Activated naive CD8-positive, alpha-beta T cell treated with anti-CD3 and anti-CD28 coated beads, Interleukin-2, amount 50 U/mL, for 24 hours (primary cell): Measurements from ENCODE around the gene ZNF41.

ENCODE experiments used
- ATAC-seq: fragments of 150-1000 bp; cut with Tn5 transposase; one replicate; pipeline ENCODE4 v1.10.0; 2021
- DNase-seq: peaks from one replicate; pipeline ENCODE4 v3.0.0; 2021
- H3K27ac Mint-ChIP-seq: one replicate; pipeline ENCODE4 v1.8.0; 2021; ENCODE audit warnings: mild to moderate bottlenecking, mixed read lengths
- H3K27me3 Mint-ChIP-seq: one replicate; pipeline ENCODE4 v1.8.0; 2021; ENCODE audit warnings: mixed read lengths
- H3K36me3 Mint-ChIP-seq: one replicate; pipeline ENCODE4 v1.8.0; 2021; ENCODE audit warnings: low read depth, mixed read lengths
- H3K4me1 Mint-ChIP-seq: one replicate; pipeline ENCODE4 v1.8.0; 2021; ENCODE audit warnings: mixed read lengths
- H3K4me3 Mint-ChIP-seq: one replicate; pipeline ENCODE4 v1.8.0; 2021; ENCODE audit warnings: mild to moderate bottlenecking, moderate library complexity, mixed read lengths
- H3K9me3 Mint-ChIP-seq: one replicate; pipeline ENCODE4 v1.8.0; 2021; ENCODE audit warnings: mixed read lengths

The ZNF41 gene

DNA sequence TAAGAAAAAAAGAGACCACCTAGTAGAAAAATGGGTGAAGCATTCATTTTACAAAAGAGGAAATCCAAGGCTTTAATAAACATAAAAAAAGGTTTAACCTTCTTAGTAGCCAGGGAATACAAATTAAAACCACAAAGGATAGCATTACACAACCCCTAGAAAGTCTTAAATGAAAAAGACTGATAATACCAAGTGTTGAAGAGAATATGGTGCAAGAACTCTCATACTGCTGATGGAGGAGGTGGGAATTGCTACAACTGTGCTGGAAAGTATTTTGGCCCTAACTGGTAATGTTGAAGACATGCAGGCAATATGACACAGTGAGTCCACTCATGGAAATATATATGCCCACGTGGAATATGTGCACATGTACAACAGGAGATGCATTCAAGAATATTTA lies 22.5 kb downstream of the ZNF41 start:
- H3K4me3 Mint-ChIP-seq, result no peak overlapping the region
- ATAC-seq, result no peak
- H3K27me3 Mint-ChIP-seq, result no peaks in the 10 kb centered on the region
- H3K36me3 Mint-ChIP-seq, result peaks cover 43% of the 10 kb centered on the region
- H3K27ac Mint-ChIP-seq, result no peak overlapping the region
- H3K4me1 Mint-ChIP-seq, result peaks cover 3% of the 10 kb centered on the region
- no peak for DNase-seq
- H3K9me3 Mint-ChIP-seq, result no peaks in the 10 kb centered on the region

- Mint-ChIP-seq H3K4me3 (no peak overlapping the region), H3K27me3 (no peaks in the 10 kb centered on the region), H3K36me3 (peaks cover 46% of the 10 kb centered on the region), H3K4me1 (peaks cover 3% of the 10 kb centered on the region), H3K27ac (no peak overlapping the region), H3K9me3 (no peaks in the 10 kb centered on the region)
- no peak for ATAC-seq
- no peak for DNase-seq
Measured at GRCh38 chrX:47458528-47458927, 24.5 kb downstream of the ZNF41 start.

DNA sequence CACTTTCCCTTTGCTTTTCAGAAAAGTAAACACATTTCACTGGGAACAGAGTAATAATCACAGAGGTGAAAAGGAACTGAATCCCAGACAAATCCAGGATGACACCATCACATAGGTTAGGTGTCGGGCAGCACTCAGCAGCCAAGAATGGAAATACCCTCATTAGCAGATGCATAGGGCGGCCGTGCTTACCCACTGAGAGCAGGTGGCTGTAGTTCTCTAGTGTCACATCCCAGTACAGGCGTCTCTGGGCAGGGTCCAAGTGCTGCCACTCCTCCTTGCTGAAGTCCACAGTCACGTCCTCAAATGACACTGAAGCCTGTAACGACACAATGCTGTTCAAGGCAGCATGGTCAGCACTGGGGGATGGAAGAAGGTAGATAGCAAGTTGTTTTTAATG lies 26.9 kb downstream of the ZNF41 start:
- H3K4me3 Mint-ChIP-seq, result no peak overlapping the region

DNA sequence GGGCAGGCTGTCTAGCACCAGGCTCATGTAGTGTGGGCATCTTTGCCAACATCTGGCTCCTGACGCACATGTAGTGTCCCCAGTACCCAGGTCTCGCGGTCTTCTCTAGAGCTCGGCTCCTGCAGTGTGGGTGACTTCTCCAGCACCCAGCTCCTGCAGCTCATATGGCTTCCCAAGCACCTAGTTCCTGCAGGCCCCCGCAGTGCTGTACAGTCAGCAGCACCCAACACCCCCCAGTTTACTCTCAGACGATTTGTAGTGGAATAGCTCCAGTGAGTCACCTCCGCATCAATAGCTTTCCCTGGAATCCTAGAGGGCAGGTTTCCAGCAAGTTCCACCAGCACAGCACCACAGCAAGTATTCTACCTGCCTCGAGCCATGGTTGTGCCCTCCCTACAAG lies 30.9 kb downstream of the ZNF41 start:
- DNase-seq (no peak), ATAC-seq (no peak)
- Mint-ChIP-seq H3K27ac (no peak overlapping the region), H3K36me3 (peaks cover 80% of the 10 kb centered on the region), H3K4me3 (no peak overlapping the region), H3K27me3 (no peaks in the 10 kb centered on the region), H3K9me3 (peaks cover 24% of the 10 kb centered on the region), H3K4me1 (peaks cover 1% of the 10 kb centered on the region)

More for the DNA sequence above, 26.9 kb downstream of the ZNF41 start:
- Mint-ChIP-seq H3K27me3 (no peaks in the 10 kb centered on the region), H3K36me3 (peaks cover 54% of the 10 kb centered on the region), H3K9me3 (no peaks in the 10 kb centered on the region), H3K27ac (no peak overlapping the region), H3K4me1 (peaks cover 3% of the 10 kb centered on the region)
- DNase-seq (no peak), ATAC-seq (no peak)

DNA sequence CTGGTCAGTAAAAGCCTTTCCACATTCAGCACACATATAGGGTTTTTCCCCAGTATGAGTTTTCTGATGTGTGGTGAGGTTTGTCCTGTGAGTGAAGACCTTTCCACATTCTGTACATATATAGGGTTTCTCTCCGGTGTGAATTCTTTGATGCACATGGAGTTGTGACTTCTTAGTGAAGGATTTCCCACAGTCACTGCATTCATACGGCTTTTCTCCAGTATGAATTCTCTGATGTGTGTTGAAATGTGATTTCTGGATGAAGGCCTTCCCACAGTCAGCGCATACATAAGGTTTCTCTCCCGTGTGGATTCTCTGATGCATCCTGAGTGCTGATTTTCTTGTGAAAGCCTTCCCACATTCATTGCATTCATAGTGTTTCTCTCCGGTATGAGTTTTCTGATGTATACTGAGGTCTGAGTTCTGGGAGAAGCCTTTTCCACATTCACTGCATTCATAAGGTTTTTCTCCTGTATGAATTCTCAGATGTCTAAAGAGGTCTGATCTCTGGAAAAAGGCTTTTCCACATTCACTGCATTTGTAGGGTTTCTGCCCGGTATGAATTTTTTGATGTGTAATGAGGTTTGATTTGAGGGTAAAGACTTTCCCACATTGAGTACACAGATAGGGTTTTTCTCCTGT lies 34.7 kb downstream of the ZNF41 start:
- DNase-seq (no peak), ATAC-seq (no peak)
- no peaks in the 10 kb centered on the region for H3K4me1 Mint-ChIP-seq
- H3K9me3 Mint-ChIP-seq, result peaks cover 36% of the 10 kb centered on the region
- no peak overlapping the region for H3K27ac Mint-ChIP-seq
- no peaks in the 10 kb centered on the region for H3K27me3 Mint-ChIP-seq
- H3K36me3 Mint-ChIP-seq, result peaks cover 71% of the 10 kb centered on the region
- no peak overlapping the region for H3K4me3 Mint-ChIP-seq

DNA sequence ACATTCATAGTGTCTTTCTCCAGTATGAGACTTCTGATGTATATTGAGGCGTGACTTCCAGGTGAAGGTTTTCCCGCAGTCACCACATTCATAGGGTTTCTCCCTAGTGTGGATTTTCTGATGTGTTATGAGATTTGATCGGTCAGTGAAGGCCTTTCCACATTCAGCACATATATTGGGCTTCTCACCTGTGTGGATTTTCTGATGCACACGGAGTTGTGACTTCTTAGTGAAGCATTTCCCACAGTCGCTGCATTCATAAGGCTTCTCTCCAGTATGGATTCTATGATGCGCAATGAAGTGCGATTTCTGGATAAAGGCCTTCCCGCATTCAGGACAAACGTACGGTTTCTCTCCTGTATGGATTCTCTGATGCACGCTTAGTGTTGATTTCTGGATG lies 35.4 kb downstream of the ZNF41 start:
- no peaks in the 10 kb centered on the region for H3K4me1 Mint-ChIP-seq
- DNase-seq (no peak), ATAC-seq (no peak)
- H3K27ac Mint-ChIP-seq, result no peak overlapping the region
- peaks cover 36% of the 10 kb centered on the region for H3K9me3 Mint-ChIP-seq
- no peaks in the 10 kb centered on the region for H3K27me3 Mint-ChIP-seq
- H3K4me3 Mint-ChIP-seq, result no peak overlapping the region
- peaks cover 65% of the 10 kb centered on the region for H3K36me3 Mint-ChIP-seq

DNA sequence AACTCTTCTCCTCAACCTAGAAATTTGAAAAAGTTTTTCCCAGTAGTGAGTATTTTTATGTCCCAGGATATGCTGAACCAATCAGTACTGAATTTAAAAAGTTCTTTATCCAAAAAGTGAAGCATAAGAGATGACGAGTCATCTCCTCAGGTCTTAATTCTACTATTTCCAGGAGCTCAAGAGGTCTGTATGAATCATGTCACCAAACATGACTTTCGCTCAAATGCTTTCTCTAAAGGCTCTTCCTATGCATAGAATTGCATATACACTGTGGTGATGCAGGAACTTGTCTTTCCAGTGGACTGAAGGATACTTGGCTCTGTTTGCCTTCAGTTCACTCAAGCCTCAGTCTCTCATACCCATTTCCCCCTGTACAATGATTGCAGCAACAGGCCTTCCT lies 36.1 kb downstream of the ZNF41 start:
- Mint-ChIP-seq H3K4me1 (no peaks in the 10 kb centered on the region), H3K36me3 (peaks cover 58% of the 10 kb centered on the region), H3K4me3 (no peak overlapping the region), H3K27me3 (no peaks in the 10 kb centered on the region), H3K27ac (no peak overlapping the region), H3K9me3 (peaks cover 36% of the 10 kb centered on the region)
- ATAC-seq (no peak), DNase-seq (no peak)

DNA sequence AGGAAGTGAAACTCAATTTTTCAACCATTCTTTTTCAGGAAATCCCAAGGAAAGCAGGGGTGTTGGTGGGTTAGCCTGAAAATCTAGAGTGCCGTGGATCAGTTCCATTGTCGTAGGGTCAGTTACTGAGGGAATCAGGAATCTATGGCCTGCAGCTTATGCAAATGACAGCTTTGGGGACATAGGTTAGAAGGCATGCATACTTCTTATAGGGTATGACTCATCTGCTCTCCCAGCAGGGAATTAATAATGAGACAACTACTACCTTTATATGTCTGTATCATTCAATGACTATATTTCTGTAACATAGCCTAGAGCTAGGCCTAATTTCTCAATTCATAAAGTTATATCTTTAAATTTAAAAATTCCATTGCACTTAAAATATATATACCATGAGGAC lies 36.6 kb downstream of the ZNF41 start:
- no peak overlapping the region for H3K27ac Mint-ChIP-seq

DNA sequence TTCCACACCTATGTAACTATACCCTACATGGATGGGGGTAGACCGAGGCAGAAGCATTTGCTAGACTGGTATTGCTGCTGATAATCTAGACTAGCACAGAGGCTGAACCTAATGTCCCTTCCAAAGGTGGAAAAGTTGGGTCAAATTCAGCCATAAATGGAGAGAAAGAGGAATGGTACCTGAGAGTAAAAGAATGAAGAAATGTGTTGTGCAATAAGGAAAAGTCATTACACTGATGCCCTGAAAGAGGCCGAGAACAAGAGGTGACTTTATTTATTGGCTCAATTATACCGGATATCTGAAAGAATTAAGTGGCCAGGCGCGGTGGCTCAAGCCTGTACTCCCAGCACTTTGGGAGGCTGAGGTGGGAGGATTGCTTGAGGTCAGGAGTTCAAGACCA lies 52.1 kb downstream of the ZNF41 start:
- H3K27me3 Mint-ChIP-seq, result no peaks in the 10 kb centered on the region
- H3K4me3 Mint-ChIP-seq, result no peak overlapping the region
- ATAC-seq (no peak), DNase-seq (no peak)
- no peaks in the 10 kb centered on the region for H3K4me1 Mint-ChIP-seq
- no peaks in the 10 kb centered on the region for H3K36me3 Mint-ChIP-seq
- no peak overlapping the region for H3K27ac Mint-ChIP-seq
- H3K9me3 Mint-ChIP-seq, result no peaks in the 10 kb centered on the region

More for the DNA sequence above, 36.6 kb downstream of the ZNF41 start:
- Mint-ChIP-seq H3K27me3 (no peaks in the 10 kb centered on the region), H3K4me1 (no peaks in the 10 kb centered on the region), H3K9me3 (peaks cover 36% of the 10 kb centered on the region), H3K4me3 (no peak overlapping the region), H3K36me3 (peaks cover 55% of the 10 kb centered on the region)
- ATAC-seq (no peak), DNase-seq (no peak)

GRCh38 chrX:47422444-47422843 lies 60.6 kb downstream of the ZNF41 start:
- DNase-seq (no peak), ATAC-seq (no peak)
- H3K27ac Mint-ChIP-seq, result no peak overlapping the region
- H3K4me1 Mint-ChIP-seq, result no peaks in the 10 kb centered on the region
- no peak overlapping the region for H3K4me3 Mint-ChIP-seq
- H3K36me3 Mint-ChIP-seq, result no peaks in the 10 kb centered on the region
- peaks cover 6% of the 10 kb centered on the region for H3K9me3 Mint-ChIP-seq
- no peaks in the 10 kb centered on the region for H3K27me3 Mint-ChIP-seq

GRCh38 chrX:47420962-47421361 lies 62.1 kb downstream of the ZNF41 start:
- DNase-seq, result no peak
- ATAC-seq, result no peak
- H3K27me3 Mint-ChIP-seq, result no peaks in the 10 kb centered on the region
- no peak overlapping the region for H3K4me3 Mint-ChIP-seq
- peaks cover 6% of the 10 kb centered on the region for H3K9me3 Mint-ChIP-seq
- no peak overlapping the region for H3K27ac Mint-ChIP-seq
- H3K4me1 Mint-ChIP-seq, result no peaks in the 10 kb centered on the region
- no peaks in the 10 kb centered on the region for H3K36me3 Mint-ChIP-seq

GRCh38 chrX:47420265-47420664 lies 62.8 kb downstream of the ZNF41 start:
- DNase-seq (no peak), ATAC-seq (no peak)
- Mint-ChIP-seq H3K27me3 (no peaks in the 10 kb centered on the region), H3K9me3 (peaks cover 9% of the 10 kb centered on the region), H3K4me1 (no peaks in the 10 kb centered on the region), H3K36me3 (no peaks in the 10 kb centered on the region), H3K4me3 (no peak overlapping the region), H3K27ac (no peak overlapping the region)

DNA sequence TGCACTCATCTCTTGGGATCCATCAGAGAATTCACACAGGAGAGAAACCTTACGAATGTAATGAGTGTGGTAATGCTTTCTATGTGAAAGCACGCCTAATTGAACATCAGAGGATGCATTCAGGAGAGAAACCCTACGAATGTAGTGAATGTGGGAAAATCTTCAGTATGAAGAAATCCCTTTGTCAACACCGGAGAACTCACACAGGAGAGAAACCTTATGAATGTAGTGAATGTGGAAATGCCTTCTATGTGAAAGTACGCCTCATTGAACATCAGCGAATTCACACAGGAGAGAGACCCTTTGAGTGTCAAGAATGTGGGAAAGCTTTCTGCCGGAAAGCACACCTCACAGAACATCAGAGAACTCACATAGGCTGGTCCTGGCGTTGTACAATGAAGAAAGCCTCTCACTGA lies 69.8 kb downstream of the ZNF41 start:
- ATAC-seq (no peak), DNase-seq (no peak)
- H3K36me3 Mint-ChIP-seq, result peaks cover 34% of the 10 kb centered on the region
- no peak overlapping the region for H3K4me3 Mint-ChIP-seq
- peaks cover 20% of the 10 kb centered on the region for H3K9me3 Mint-ChIP-seq
- no peak overlapping the region for H3K27ac Mint-ChIP-seq
- no peaks in the 10 kb centered on the region for H3K27me3 Mint-ChIP-seq
- H3K4me1 Mint-ChIP-seq, result no peaks in the 10 kb centered on the region
